Activated naive CD8-positive, alpha-beta T cell treated with anti-CD3 and anti-CD28 coated beads for 36 hours (primary cell): ENCODE measurements around the gene ABHD6. TPM values are rescaled to one million over a fixed set of nuclear protein-coding genes. Genes with fewer than 3 reads are reported as not detected.

ENCODE experiments used
- DNase-seq: peaks from one replicate; pipeline ENCODE4 v3.0.0; 2021
- H3K27ac Mint-ChIP-seq: one replicate; pipeline ENCODE4 v1.8.0; 2022; ENCODE audit warnings: mild to moderate bottlenecking, moderate library complexity, mixed read lengths
- H3K27me3 Mint-ChIP-seq: one replicate; pipeline ENCODE4 v1.8.0; 2022; ENCODE audit warnings: mild to moderate bottlenecking, mixed read lengths
- H3K36me3 Mint-ChIP-seq: one replicate; pipeline ENCODE4 v1.8.0; 2021; ENCODE audit warnings: mild to moderate bottlenecking, mixed read lengths
- H3K4me1 Mint-ChIP-seq: one replicate; pipeline ENCODE4 v1.8.0; 2021; ENCODE audit warnings: mixed read lengths
- H3K4me3 Mint-ChIP-seq: one replicate; pipeline ENCODE4 v1.8.0; 2022; ENCODE audit warnings: mild to moderate bottlenecking, moderate library complexity, mixed read lengths
- H3K9me3 Mint-ChIP-seq: one replicate; pipeline ENCODE4 v1.8.0; 2022; ENCODE audit warnings: mixed read lengths
- total RNA-seq, 2 experiments: library from RNA; stranded (reverse); gene quantifications; one replicate each; pipeline ENCODE4 v1.2.3, GENCODE V29; 2021

The ABHD6 gene
- total RNA-seq, 2 experiments from 2014 or later = 6.0 to 6.4 TPM

DNA sequence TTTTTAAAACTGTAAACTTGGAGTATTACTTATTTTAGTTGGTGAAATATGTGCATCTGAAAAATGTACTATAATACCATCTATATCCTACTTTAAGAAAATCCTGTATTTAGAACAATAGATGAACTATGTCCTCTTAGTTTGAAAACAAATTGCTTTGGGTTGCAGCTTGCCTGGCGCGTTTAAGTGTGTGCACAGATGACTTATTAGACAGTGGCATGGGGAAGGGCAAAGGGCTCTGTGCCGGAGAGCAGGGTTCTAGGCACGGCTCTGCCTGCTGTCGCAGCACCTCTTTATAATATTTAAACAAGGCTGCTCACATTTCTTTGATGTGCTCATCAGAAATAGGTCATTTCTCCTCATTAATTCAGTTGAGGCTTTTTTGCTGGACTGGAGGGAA, 105.1 kb downstream of the ABHD6 start:
- H3K27me3 Mint-ChIP-seq = no peaks in the 10 kb centered on the region
- DNase-seq = no peak
- no peak overlapping the region for H3K27ac Mint-ChIP-seq
- peaks cover 7% of the 10 kb centered on the region for H3K36me3 Mint-ChIP-seq
- H3K4me3 Mint-ChIP-seq = no peak overlapping the region
- H3K4me1 Mint-ChIP-seq = peaks cover 12% of the 10 kb centered on the region
- no peaks in the 10 kb centered on the region for H3K9me3 Mint-ChIP-seq

Other genes with a start within 250 kb of the ABHD6 start
- 10 to 100 TPM; 23.2 to 27.4 TPM for gene FLNB, start 229.4 kb upstream of the ABHD6 start, total RNA-seq
- not detected for gene DNASE1L3, start 26.8 kb upstream of the ABHD6 start, total RNA-seq
- gene RPP14, start 68.5 kb downstream of the ABHD6 start, total RNA-seq = 10 to 100 TPM; 24.8 to 30.9 TPM
- gene HTD2, start 68.7 kb downstream of the ABHD6 start, total RNA-seq = 10 to 100 TPM; 10.1 to 13.0 TPM
- gene PXK, start 95.1 kb downstream of the ABHD6 start, total RNA-seq = 10 to 100 TPM; 22.2 to 24.0 TPM
- gene PDHB, start 196.0 kb downstream of the ABHD6 start, total RNA-seq = 10 to 100 TPM; 64.6 to 65.3 TPM